GM19023 (cell line): ENCODE data around the gene VGLL1.

Experiments
- ATAC-seq: cut with Tn5 transposase; IDR thresholded peaks from one replicate; pipeline ENCODE4 v1.9.1; 2021; ENCODE audit warnings: mild to moderate bottlenecking, moderate library complexity; ENCODE audit not compliant: unreplicated experiment

The VGLL1 gene

GRCh38 chrX:136531951-136532350 lies at the start of gene VGLL1:
Gene VGLL1 (plus strand): TSS chrX:136532215. CDS start chrX:136536021, 3,806 bp downstream.
- no peak for ATAC-seq

- no peak for ATAC-seq
Measured at GRCh38 chrX:136487647-136488046, 44.4 kb upstream of the VGLL1 start, which contains the start of gene BRS3. Gene BRS3 (plus strand): TSS chrX:136487947. CDS start chrX:136488115, 168 bp downstream.

GRCh38 chrX:136488706-136489105 lies 43.3 kb upstream of the VGLL1 start:
- ATAC-seq = no peak

GRCh38 chrX:136491832-136492231 lies 40.2 kb upstream of the VGLL1 start:
- ATAC-seq = no peak

GRCh38 chrX:136493011-136493410 lies 39.0 kb upstream of the VGLL1 start:
- no peak for ATAC-seq

GRCh38 chrX:136495043-136495442 lies 37.0 kb upstream of the VGLL1 start:
- ATAC-seq = no peak

- ATAC-seq = no peak
Measured at GRCh38 chrX:136496186-136496763, 35.7 kb upstream of the VGLL1 start.

GRCh38 chrX:136496764-136497555 lies 35.1 kb upstream of the VGLL1 start:
- peak; percentile 78 for ATAC-seq

- peak; percentile 5 for ATAC-seq
Measured at GRCh38 chrX:136497556-136498052, 34.4 kb upstream of the VGLL1 start, which contains the start of gene HTATSF1. Gene HTATSF1 (plus strand): TSS chrX:136497592. CDS start chrX:136497685, 93 bp downstream.

- no peak for ATAC-seq
Measured at GRCh38 chrX:136519069-136519468, 12.9 kb upstream of the VGLL1 start.

GRCh38 chrX:136523770-136524169 lies 8.2 kb upstream of the VGLL1 start:
- no peak for ATAC-seq

- ATAC-seq = no peak
Measured at GRCh38 chrX:136525738-136526606, 6.0 kb upstream of the VGLL1 start.

- no peak for ATAC-seq
Measured at GRCh38 chrX:136528645-136529315, 3.2 kb upstream of the VGLL1 start.

- ATAC-seq = no peak
Measured at GRCh38 chrX:136529795-136530194, 2.2 kb upstream of the VGLL1 start.

- no peak for ATAC-seq
Measured at GRCh38 chrX:136534131-136534530, 2.1 kb downstream of the VGLL1 start.

GRCh38 chrX:136538811-136539210 lies 6.8 kb downstream of the VGLL1 start:
- no peak for ATAC-seq

GRCh38 chrX:136540226-136540625 lies 8.2 kb downstream of the VGLL1 start:
- no peak for ATAC-seq

- ATAC-seq = no peak
Measured at GRCh38 chrX:136541294-136541693, 9.3 kb downstream of the VGLL1 start.

- no peak for ATAC-seq
Measured at GRCh38 chrX:136542281-136542680, 10.3 kb downstream of the VGLL1 start.

GRCh38 chrX:136546371-136546781 lies 14.4 kb downstream of the VGLL1 start:
- ATAC-seq = no peak

GRCh38 chrX:136549226-136549625 lies 17.2 kb downstream of the VGLL1 start:
- ATAC-seq = no peak
